Right lobe of liver (tissue), 6 donors: ENCODE data around the gene IQSEC1. TPM values are rescaled to one million over a fixed set of nuclear protein-coding genes. Genes with fewer than 3 reads are reported as not detected.
A peak's percentile ranks its signal among the peaks of the same experiment; 100 is the strongest.

Experiments
- ATAC-seq, 4 donors: fragments of 200-7000 bp; cut with Tn5 transposase; one replicate each; pipeline ENCODE4 v1.9.1; 2020; ENCODE audit warnings: mild to moderate bottlenecking in 4 of 4, moderate library complexity in 4 of 4
- DNase-seq, 3 donors: peaks; one replicate each; pipeline ENCODE4 v3.0.0-alpha.2; 2020
- H3K27ac ChIP-seq, 3 donors: fragments of 200-600 bp; one replicate each; pipeline ENCODE4 v1.8.0; 2022
- H3K27me3 ChIP-seq, 2 donors: fragments of 200-600 bp; one replicate each; pipeline ENCODE4 v1.8.0; 2022
- H3K36me3 ChIP-seq, 4 donors: fragments of 200-600 bp; sonication (generic) in 1 of 4; one replicate each; pipeline versions ENCODE4 v1.5.1 to v1.8.0; 2017 to 2022; ENCODE audit warnings: control low read depth in 1 of 4
- H3K4me1 ChIP-seq, 4 donors: fragments of 200-600 bp; sonication (generic) in 1 of 4; one replicate each; pipeline versions ENCODE4 v1.5.1 to v1.8.0; 2017 to 2022; ENCODE audit warnings: control low read depth in 1 of 4
- H3K4me3 ChIP-seq, 3 donors: fragments of 200-600 bp; one replicate each; pipeline ENCODE4 v1.8.0; 2022
- H3K9me3 ChIP-seq, 4 donors: fragments of 200-600 bp; sonication (generic) in 1 of 4; one replicate each; pipeline versions ENCODE4 v1.5.1 to v1.8.0; 2017 to 2022; ENCODE audit warnings: control low read depth in 1 of 4
- POLR2A ChIP-seq: fragments of 450-650 bp; IDR thresholded peaks from one replicate; pipeline ENCODE4 v1.6.1; 2017; ENCODE audit warnings: antibody characterized with exemption, mild to moderate bottlenecking
- WGBS: methylation state at CpG from one replicate; pipeline ENCODE4 v1.1.6; 2018; ENCODE audit warnings: low coverage, low lambda C conversion rate; ENCODE audit not compliant: insufficient coverage; ENCODE audit errors: missing lambda C conversion rate; 5-methylcytosine and 5-hydroxymethylcytosine counted together
- intact Hi-C, 2 donors: fragments of 100-400 bp; cut with DNase I; formaldehyde crosslinking; loops; one replicate each; pipeline versions ENCODE4 v1.11.2 to v1.14.1; 2022
- total RNA-seq, 6 experiments: library from RNA; depleted of rRNA in 2 of 6; stranded (reverse); fragments of >200 nt in 2 of 6; fragmentation: NEBNext Ultra II Directional in 3 of 6; extraction: Animal tissue kit (Norgen Biotek cat#: 25700) in 3 of 6; gene quantifications; one replicate each; pipeline versions ENCODE4 v1.1.0 to v1.2.4, GENCODE V29; 2016 to 2023
- TF ChIP-seq, protein P1 (sequence below), 4 donors: fragments of 200-600 bp in 3 of 4; fragments of 450-650 bp in 1 of 4; IDR thresholded peaks; one replicate each; pipeline versions ENCODE4 v1.5.1 to v1.8.0; 2016 to 2022; ENCODE audit warnings: antibody characterized with exemption in 4 of 4, mild to moderate bottlenecking in 2 of 4
- donor health status: DM: no; HTN: yes; CAD: no.
- donor health status: DM: no; HTN: no; CAD: no.
- donor health status: DM: no; HTN: no; CAD: no.
- donor health status: DM: no; HTN: yes; CAD: no.
- donor health status: DM: no; HTN: yes; CAD: no.

The IQSEC1 gene
- total RNA-seq, 6 experiments from 2014 or later: 32.1 to 61.3 (median 48.9) TPM

DNA sequence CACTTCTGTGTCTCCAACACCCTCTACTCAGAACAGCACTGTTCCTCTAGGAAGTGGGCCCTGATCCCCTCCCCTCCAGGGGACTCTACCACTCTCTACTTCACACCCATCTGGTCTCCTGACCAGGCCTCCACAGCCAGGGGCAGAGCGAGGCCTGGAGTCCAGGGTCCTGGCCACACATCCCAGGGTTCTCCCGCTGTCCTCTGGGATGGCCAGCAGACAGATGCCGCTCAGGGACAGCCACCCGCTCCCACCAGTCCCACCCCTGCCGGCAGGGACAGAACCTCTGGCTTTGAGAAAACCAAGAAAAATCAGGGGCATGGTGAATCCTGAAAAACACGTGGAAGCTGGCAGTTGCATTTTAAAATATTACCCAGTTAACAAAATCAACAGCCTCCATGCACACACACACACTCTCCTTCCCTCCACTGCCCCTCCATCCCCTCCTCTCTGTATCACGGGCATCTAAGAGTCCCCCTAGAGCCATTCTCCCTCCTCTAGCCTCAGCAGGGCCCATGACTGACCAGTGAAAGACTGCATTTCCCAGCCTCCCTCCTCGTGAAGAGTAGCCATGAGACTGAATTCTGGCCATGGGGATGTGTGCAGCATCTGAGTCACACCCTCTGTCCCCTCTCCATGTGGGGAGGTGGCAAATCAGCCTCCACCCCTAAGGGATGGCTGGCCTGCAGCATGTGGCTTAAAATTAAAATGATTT is 32.1 kb upstream of the IQSEC1 start:
- intact Hi-C loops: no loop called here
- Histone ChIP-seq H3K4me3 (no peak overlapping the region), H3K4me1 (no peaks in the 10 kb centered on the region), H3K27me3 (no peaks in the 10 kb centered on the region), H3K36me3 (no peaks in the 10 kb centered on the region), H3K9me3 (no peaks in the 10 kb centered on the region), H3K27ac (no peak overlapping the region)
- TF ChIP-seq, protein P1, sequence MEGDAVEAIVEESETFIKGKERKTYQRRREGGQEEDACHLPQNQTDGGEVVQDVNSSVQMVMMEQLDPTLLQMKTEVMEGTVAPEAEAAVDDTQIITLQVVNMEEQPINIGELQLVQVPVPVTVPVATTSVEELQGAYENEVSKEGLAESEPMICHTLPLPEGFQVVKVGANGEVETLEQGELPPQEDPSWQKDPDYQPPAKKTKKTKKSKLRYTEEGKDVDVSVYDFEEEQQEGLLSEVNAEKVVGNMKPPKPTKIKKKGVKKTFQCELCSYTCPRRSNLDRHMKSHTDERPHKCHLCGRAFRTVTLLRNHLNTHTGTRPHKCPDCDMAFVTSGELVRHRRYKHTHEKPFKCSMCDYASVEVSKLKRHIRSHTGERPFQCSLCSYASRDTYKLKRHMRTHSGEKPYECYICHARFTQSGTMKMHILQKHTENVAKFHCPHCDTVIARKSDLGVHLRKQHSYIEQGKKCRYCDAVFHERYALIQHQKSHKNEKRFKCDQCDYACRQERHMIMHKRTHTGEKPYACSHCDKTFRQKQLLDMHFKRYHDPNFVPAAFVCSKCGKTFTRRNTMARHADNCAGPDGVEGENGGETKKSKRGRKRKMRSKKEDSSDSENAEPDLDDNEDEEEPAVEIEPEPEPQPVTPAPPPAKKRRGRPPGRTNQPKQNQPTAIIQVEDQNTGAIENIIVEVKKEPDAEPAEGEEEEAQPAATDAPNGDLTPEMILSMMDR (IDR thresholded peaks at IDR 0.05): no peak
- no peak for TF ChIP-seq POLR2A
- WGBS: 71% methylated on average over 1 of the region's 8 CpGs
- DNase-seq: peak in 2 of 3 donors; percentile 1 to 31
- no peak for ATAC-seq

DNA sequence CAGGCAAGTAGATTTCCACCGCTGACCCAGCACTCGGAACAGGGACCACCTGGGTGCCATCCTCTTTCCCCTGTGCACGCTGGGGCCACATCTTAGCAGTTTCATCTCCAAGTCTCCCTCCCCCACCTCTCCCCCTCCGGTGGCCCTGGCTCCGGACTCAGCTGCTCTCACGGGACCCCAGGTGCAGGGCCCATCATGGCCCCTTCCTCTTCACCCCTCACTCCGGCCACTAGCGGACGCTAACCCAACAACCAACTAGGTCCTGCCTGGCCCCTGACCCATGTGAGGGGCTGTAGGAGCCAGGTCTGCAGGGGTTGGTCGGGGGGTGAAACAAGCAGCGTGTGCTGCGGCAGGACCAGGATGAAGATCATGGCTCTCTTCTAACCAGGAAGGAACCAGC is 31.3 kb upstream of the IQSEC1 start:
- Histone ChIP-seq H3K27me3 (no peaks in the 10 kb centered on the region), H3K4me3 (no peak overlapping the region), H3K36me3 (no peaks in the 10 kb centered on the region), H3K4me1 (no peaks in the 10 kb centered on the region), H3K27ac (no peak overlapping the region), H3K9me3 (no peaks in the 10 kb centered on the region)
- TF ChIP-seq, protein P1 (IDR thresholded peaks at IDR 0.05): no peak
- TF ChIP-seq POLR2A: no peak
- ATAC-seq: no peak
- DNase-seq: peak in 2 of 3 donors; percentile 12 to 32
- 85% methylated on average over 7 of the region's 12 CpGs for WGBS
- intact Hi-C loops: no loop called here

DNA sequence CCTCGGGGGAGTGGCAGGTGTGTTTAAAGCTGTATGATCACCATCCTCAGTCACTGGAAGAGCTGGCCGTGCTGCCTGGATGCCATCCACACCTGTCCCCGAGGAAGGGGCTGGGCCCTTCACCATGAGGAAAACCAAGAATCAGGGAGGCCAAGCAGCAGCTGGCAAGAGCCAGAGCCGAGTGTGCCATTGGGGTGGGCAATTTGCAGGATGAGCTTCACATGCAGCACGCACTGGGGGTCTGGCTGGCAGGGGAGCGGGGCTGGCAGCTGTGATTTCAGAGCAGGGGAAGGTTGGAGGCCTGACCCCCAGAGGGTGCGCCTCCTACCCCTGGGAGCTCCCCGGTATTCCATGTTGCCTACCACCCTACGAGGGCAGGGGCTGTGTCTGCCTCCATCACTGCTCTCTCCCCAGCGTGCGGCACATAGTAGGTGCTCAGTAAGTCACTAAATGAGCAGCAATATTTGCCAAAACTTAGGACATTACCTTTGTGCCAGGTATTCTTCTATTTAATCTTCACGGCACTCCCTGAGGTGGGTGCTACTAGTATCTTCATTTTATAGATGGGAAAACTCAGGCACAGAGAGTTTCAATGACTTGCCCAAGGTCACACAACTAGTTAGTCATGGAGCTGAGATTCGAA is 30.3 kb upstream of the IQSEC1 start:
- H3K36me3 ChIP-seq: no peaks in the 10 kb centered on the region
- no peak for ATAC-seq
- no peak overlapping the region for H3K4me3 ChIP-seq
- H3K9me3 ChIP-seq: no peaks in the 10 kb centered on the region
- 93% methylated on average over 10 of the region's 13 CpGs for WGBS
- no peaks in the 10 kb centered on the region for H3K27me3 ChIP-seq
- TF ChIP-seq, protein P1 (IDR thresholded peaks at IDR 0.05): no peak
- TF ChIP-seq POLR2A: no peak
- intact Hi-C loops: no loop called here
- H3K4me1 ChIP-seq: no peaks in the 10 kb centered on the region
- peak in 2 of 3 donors; percentile 9 to 40 for DNase-seq
- no peak overlapping the region for H3K27ac ChIP-seq

DNA sequence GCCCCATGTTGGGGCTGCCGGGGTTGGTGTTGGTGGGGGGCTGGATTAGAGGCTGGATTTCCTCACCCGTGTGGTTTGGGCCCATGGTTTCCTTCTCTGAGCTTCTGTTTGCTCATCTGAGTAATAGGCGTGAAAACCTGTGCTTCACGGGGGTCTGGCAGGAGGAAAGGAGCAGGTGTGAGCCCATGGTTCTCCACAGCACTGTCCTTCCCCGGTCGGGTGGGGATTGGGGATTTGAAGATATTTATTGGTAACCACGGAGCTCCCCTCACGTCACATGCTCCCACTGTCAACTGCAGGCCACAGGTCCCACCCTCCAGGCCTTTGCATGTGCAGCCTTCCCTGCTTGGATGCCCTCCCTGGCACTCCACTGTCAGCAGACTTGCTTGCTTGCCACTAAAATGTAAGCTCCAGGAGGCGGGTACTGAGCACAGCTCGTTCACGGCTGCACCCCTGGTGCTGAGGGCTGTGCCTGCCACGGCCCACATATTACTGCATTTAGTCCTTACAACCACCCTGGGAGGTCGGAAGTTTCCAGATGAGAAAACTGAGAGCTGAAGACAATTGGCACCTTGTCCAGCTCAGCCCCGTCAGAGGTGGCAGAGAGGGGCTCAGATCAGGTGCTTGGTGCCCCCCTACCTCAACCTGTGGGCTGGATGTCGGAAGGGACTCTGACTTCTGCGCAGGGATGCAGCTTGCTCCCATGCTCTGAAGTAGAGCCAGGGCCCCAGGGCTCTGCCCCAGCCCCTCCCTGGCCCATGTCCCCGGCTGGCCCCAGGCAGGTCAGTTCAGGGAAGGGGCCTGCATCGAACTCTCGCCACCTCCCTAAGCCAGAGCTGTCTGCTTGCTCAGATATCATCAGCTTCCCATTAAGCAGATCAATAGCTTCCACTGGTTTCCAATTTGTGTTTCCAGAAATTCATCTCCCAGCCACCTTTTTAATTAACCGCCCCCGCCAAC is 29.4 kb upstream of the IQSEC1 start:
- ATAC-seq (no peak), DNase-seq (peak in 1 of 3 donors; percentile 29)
- Histone ChIP-seq H3K36me3 (no peaks in the 10 kb centered on the region), H3K27ac (no peak overlapping the region), H3K4me3 (no peak overlapping the region), H3K9me3 (no peaks in the 10 kb centered on the region), H3K27me3 (no peaks in the 10 kb centered on the region), H3K4me1 (no peaks in the 10 kb centered on the region)
- WGBS: 88% methylated on average over 5 of the region's 21 CpGs
- intact Hi-C loops: no loop called here
- TF ChIP-seq POLR2A: no peak
- TF ChIP-seq, protein P1 (IDR thresholded peaks at IDR 0.05): no peak
